ENCODE results near the gene ADAMTS2.

Gene ADAMTS2

GRCh38 chr5:179362355-179362754, 17.1 kb upstream of the ADAMTS2 start:
- H3K4me3 ChIP-seq (ENCODE audit: low read depth, low read length), result no peak overlapping the region
- no peak for DNase-seq (ENCODE audit: low read depth)
- TF ChIP-seq CTCF (conservative IDR thresholded peaks at IDR 0.05; ENCODE audit: low read depth, low read length), result no peak

GRCh38 chr5:179361037-179361603, 15.9 kb upstream of the ADAMTS2 start:
- TF ChIP-seq CTCF (conservative IDR thresholded peaks at IDR 0.05; ENCODE audit: low read depth, low read length), result no peak
- H3K4me3 ChIP-seq (ENCODE audit: low read depth, low read length), result no peak overlapping the region
- no peak for DNase-seq (ENCODE audit: low read depth)

GRCh38 chr5:179357031-179357430, 11.8 kb upstream of the ADAMTS2 start:
- H3K4me3 ChIP-seq (ENCODE audit: low read depth, low read length), result no peak overlapping the region
- TF ChIP-seq CTCF (conservative IDR thresholded peaks at IDR 0.05; ENCODE audit: low read depth, low read length), result no peak
- DNase-seq (ENCODE audit: low read depth), result peak; percentile 40

- DNase-seq (ENCODE audit: low read depth), result peak; percentile 95
- no peak overlapping the region for H3K4me3 ChIP-seq (ENCODE audit: low read depth, low read length)
- no peak for TF ChIP-seq CTCF (conservative IDR thresholded peaks at IDR 0.05; ENCODE audit: low read depth, low read length)
Observed at GRCh38 chr5:179355976-179356974, 11.0 kb upstream of the ADAMTS2 start.

GRCh38 chr5:179354305-179354882, 9.1 kb upstream of the ADAMTS2 start:
- TF ChIP-seq CTCF (conservative IDR thresholded peaks at IDR 0.05; ENCODE audit: low read depth, low read length), result no peak
- H3K4me3 ChIP-seq (ENCODE audit: low read depth, low read length), result no peak overlapping the region
- DNase-seq (ENCODE audit: low read depth), result no peak

- no peak overlapping the region for H3K4me3 ChIP-seq (ENCODE audit: low read depth, low read length)
- no peak for TF ChIP-seq CTCF (conservative IDR thresholded peaks at IDR 0.05; ENCODE audit: low read depth, low read length)
- no peak for DNase-seq (ENCODE audit: low read depth)
Observed at GRCh38 chr5:179348843-179349242, 3.6 kb upstream of the ADAMTS2 start.

Data from choroid plexus epithelial cell (primary cell).